Glomerular endothelial cell (primary cell): ENCODE data around the gene G6PC1. TPM values are rescaled to one million over a fixed set of nuclear protein-coding genes. Genes with fewer than 3 reads are reported as not detected.
"Not testable (repeated sequence)": the region's sequence is repeated elsewhere in the genome, so short reads cannot be mapped to it uniquely, and the experiment has no call there.

Experiments used
- DNase-seq: peaks from one replicate; pipeline ENCODE4 v3.0.0-alpha.2; 2011; ENCODE audit warnings: low read depth, low spot score; ENCODE audit errors: extremely low read depth
- total RNA-seq: library from RNA; depleted of rRNA; stranded (reverse); fragments of >200 nt; gene quantifications from 2 replicates; pipeline ENCODE4 v1.2.3, GENCODE V29; 2015

Gene G6PC1
- not detected in 2 replicates for total RNA-seq

DNA sequence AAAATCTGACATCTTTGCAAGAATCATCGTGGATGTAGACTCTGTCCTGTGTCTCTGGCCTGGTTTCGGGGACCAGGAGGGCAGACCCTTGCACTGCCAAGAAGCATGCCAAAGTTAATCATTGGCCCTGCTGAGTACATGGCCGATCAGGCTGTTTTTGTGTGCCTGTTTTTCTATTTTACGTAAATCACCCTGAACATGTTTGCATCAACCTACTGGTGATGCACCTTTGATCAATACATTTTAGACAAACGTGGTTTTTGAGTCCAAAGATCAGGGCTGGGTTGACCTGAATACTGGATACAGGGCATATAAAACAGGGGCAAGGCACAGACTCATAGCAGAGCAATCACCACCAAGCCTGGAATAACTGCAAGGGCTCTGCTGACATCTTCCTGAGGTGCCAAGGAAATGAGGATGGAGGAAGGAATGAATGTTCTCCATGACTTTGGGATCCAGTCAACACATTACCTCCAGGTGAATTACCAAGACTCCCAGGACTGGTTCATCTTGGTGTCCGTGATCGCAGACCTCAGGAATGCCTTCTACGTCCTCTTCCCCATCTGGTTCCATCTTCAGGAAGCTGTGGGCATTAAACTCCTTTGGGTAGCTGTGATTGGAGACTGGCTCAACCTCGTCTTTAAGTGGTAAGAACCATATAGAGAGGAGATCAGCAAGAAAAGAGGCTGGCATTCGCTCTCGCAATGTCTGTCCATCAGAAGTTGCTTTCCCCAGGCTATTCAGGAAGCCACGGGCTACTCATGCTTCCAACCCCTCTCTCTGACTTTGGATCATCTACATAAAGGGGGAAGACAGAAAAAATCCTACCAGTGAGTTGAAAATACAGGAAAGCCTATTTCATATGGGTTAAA, at the start of gene G6PC1:
Gene G6PC1 (plus strand): TSS at position 340 of the 872 bp plus-strand sequence. CDS start 78 bp downstream, at position 418.
- no peak for DNase-seq

- no peak for DNase-seq
These were observed 49.6 kb upstream of the G6PC1 start, which contains the start of gene AOC3 for GRCh38 chr17:42850954-42851353. AOC3 (plus strand) TSS chr17:42851199; CDS start chr17:42851344, 145 bp downstream.

DNA sequence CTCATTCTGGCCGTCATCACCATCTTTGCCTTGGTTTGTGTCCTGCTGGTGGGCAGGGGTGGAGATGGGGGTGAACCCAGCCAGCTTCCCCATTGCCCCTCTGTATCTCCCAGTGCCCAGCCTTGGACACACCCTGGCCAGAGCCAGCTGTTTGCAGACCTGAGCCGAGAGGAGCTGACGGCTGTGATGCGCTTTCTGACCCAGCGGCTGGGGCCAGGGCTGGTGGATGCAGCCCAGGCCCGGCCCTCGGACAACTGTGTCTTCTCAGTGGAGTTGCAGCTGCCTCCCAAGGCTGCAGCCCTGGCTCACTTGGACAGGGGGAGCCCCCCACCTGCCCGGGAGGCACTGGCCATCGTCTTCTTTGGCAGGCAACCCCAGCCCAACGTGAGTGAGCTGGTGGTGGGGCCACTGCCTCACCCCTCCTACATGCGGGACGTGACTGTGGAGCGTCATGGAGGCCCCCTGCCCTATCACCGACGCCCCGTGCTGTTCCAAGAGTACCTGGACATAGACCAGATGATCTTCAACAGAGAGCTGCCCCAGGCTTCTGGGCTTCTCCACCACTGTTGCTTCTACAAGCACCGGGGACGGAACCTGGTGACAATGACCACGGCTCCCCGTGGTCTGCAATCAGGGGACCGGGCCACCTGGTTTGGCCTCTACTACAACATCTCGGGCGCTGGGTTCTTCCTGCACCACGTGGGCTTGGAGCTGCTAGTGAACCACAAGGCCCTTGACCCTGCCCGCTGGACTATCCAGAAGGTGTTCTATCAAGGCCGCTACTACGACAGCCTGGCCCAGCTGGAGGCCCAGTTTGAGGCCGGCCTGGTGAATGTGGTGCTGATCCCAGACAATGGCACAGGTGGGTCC, 49.0 kb upstream of the G6PC1 start:
- DNase-seq: not testable (repeated sequence)

GRCh38 chr17:42852351-42852750, 48.2 kb upstream of the G6PC1 start:
- no peak for DNase-seq

- DNase-seq: no peak
These were observed 47.6 kb upstream of the G6PC1 start for GRCh38 chr17:42853004-42853403.

DNA sequence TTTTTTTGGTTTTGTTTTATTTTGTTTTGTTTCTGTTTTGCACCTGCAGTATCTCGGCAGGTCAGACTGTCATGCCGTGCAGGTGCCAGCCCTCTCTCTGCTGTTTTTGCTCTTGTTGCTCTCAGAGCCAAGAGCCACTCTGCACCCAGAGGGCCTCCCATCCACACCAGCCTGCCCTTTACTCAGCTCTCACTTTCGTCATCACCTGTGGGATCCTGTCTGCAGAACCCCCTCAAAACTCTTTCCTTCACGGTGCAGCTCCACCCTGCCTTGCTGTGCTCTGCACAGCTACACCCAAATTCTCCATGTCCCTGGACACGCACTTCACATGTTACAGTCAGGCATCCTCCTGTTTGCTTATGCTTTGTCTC, 47.0 kb upstream of the G6PC1 start:
- no peak for DNase-seq

- no peak for DNase-seq
These were observed 46.4 kb upstream of the G6PC1 start for GRCh38 chr17:42853968-42854790.

DNA sequence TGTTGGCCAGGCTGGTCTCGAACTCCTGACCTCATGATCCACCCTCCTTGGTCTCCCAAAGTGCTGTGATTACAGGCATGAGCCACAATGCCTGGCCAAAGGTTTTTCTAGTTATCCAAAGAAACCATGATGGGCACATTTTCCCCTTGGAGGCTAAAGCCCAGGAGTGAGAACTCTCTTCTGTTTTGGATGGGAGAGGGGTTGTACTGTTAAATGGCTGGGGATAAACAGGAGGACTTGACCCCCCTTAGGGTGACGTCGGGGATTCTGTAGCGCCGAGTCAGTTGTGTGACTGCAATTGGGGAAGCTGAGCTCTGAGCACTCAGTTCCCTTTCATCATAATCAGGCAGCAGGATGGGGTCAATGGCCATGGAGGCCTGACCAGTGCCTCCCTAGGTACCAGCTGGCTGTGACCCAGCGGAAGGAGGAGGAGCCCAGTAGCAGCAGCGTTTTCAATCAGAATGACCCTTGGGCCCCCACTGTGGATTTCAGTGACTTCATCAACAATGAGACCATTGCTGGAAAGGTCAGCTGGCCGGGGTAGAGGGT, 45.5 kb upstream of the G6PC1 start:
- no peak for DNase-seq

DNA sequence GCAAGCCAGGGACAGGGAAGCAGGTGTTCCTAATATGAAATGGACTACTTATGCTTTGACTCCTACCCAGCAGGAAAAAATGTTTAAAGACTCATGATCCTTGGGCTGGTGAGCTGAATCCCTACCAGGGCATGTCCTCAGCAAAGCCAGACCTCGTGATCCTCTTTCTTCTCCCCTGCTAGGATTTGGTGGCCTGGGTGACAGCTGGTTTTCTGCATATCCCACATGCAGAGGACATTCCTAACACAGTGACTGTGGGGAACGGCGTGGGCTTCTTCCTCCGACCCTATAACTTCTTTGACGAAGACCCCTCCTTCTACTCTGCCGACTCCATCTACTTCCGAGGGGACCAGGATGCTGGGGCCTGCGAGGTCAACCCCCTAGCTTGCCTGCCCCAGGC, 44.5 kb upstream of the G6PC1 start:
- not testable (repeated sequence) for DNase-seq

GRCh38 chr17:42856516-42856915, 44.1 kb upstream of the G6PC1 start:
- not testable (repeated sequence) for DNase-seq

DNA sequence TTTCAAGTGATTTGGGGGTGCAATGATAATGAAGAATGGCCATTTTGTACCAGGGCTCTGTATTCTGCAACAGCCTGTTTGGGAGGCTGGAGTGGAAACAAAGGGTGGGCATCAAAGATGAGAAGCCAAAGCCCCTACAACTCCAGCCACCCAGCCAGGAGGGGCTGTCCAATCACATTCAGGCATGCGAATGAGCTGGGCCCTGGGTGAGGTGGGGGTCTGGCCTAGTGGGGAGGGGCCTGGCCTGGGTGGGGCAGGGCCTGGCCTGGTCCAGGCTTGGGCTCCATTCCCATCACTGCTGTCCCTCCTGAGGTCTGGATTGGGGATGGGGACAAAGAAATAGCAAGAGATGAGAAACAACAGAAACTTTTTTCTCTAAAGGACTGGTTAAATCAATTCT, 43.2 kb upstream of the G6PC1 start:
- DNase-seq: no peak

GRCh38 chr17:42865638-42866094, 34.9 kb upstream of the G6PC1 start:
- DNase-seq: no peak

- no peak for DNase-seq
These were observed 34.4 kb upstream of the G6PC1 start for GRCh38 chr17:42866216-42866615.

GRCh38 chr17:42866631-42867575, 33.7 kb upstream of the G6PC1 start:
- DNase-seq: no peak

DNA sequence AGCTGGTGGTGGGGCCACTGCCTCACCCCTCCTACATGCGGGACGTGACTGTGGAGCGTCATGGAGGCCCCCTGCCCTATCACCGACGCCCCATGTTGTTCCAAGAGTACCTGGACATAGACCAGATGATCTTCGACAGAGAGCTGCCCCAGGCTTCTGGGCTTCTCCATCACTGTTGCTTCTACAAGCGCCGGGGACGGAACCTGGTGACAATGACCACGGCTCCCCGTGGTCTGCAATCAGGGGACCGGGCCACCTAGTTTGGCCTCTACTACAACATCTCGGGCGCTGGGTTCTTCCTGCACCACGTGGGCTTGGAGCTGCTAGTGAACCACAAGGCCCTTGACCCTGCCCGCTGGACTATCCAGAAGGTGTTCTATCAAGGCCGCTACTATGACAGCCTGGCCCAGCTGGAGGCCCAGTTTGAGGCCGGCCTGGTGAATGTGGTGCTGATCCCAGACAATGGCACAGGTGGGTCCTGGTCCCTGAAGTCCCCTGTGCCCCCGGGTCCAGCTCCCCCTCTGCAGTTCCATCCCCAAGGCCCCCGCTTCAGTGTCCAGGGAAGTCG, 32.8 kb upstream of the G6PC1 start:
- not testable (repeated sequence) for DNase-seq

- no peak for DNase-seq
These were observed 32.3 kb upstream of the G6PC1 start for GRCh38 chr17:42868338-42868737.

DNA sequence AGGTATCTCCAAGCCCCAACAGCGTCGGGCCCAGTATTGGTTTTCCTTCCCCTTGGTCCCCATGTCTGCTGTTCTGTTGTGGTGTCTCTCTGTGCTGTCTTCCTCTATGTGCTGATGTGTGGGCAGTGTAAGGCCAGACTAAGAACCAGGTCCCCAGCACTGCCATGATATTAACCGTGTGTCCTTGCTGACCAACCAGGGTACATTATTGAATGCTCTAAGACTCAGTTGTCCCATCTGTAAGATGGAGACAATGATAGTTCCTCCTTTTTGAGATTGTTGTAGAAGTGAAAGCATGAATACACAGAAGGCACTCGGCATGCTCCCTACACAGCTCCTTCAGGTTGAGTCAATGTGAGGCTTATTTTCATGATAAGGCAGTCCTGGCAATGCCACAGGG, 29.0 kb upstream of the G6PC1 start:
- no peak for DNase-seq

DNA sequence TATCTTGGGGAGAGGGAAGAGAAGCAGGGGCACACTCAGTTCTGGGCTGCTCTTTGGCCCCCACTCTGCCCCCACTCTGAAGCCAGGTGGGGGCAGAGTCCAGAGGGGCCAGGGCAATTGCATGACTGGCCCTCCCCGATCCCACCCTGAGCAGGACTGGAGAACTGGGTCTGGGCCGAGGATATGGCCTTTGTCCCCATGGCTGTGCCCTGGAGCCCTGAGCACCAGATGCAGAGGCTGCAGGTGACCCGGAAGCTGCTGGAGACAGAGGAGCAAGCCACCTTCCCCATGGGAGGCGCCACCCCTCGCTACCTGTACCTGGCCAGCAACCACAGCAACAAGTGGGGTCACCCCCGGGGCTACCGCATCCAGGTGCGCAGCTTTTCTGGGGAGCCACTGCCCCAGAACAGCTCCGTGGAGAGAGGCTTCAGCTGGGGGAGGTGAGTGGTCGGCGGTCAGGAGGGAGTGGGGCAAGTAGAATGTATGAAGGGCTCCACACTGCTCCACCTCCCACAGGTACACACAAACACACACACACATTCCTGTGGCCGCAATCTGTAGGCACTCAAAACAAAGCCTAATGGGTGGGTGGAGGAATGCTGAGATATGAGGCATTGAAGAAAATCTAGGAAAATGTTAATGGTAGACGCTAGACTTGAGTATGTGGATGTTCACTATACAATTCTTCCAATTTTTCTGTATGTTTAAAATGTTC, 28.2 kb upstream of the G6PC1 start:
- no peak for DNase-seq
